Mesothelial cell of epicardium (in vitro differentiated cells): Measurements from ENCODE around the gene TADA2B. TPM values are rescaled to one million over a fixed set of nuclear protein-coding genes. Genes with fewer than 3 reads are reported as not detected.

Source experiments
- DNase-seq, 2 experiments: peaks; one replicate each; pipeline ENCODE4 v3.0.0; 2021; ENCODE audit warnings: low spot score in 2 of 2; ENCODE audit not compliant: unreplicated experiment in 2 of 2
- H3K27ac Mint-ChIP-seq: 2 replicates; pipeline ENCODE4 v1.8.0; 2021; ENCODE audit warnings: mixed read lengths
- H3K27me3 Mint-ChIP-seq: 2 replicates; pipeline ENCODE4 v1.8.0; 2021; ENCODE audit warnings: low read depth, mixed read lengths
- H3K36me3 Mint-ChIP-seq: 2 replicates; pipeline ENCODE4 v1.8.0; 2021; ENCODE audit warnings: mixed read lengths
- H3K4me1 Mint-ChIP-seq: 2 replicates; pipeline ENCODE4 v1.8.0; 2021; ENCODE audit warnings: mixed read lengths
- H3K4me3 Mint-ChIP-seq: 2 replicates; pipeline ENCODE4 v1.8.0; 2021; ENCODE audit warnings: mild to moderate bottlenecking, moderate library complexity, mixed read lengths
- H3K9me3 Mint-ChIP-seq: 2 replicates; pipeline ENCODE4 v1.8.0; 2021; ENCODE audit warnings: mixed read lengths
- total RNA-seq: library from RNA; stranded (reverse); gene quantifications from 3 replicates; pipeline ENCODE4 v1.2.1, GENCODE V29; 2021
- TF ChIP-seq, protein P1 (sequence below): fragments of 200-600 bp; sonication (generic); IDR thresholded peaks from one replicate; pipeline ENCODE4 v1.5.0; 2021; ENCODE audit warnings: antibody characterized with exemption; ENCODE audit not compliant: unreplicated experiment

TADA2B gene
- total RNA-seq, 1 donor from 2014 or later: 17.4 TPM

DNA sequence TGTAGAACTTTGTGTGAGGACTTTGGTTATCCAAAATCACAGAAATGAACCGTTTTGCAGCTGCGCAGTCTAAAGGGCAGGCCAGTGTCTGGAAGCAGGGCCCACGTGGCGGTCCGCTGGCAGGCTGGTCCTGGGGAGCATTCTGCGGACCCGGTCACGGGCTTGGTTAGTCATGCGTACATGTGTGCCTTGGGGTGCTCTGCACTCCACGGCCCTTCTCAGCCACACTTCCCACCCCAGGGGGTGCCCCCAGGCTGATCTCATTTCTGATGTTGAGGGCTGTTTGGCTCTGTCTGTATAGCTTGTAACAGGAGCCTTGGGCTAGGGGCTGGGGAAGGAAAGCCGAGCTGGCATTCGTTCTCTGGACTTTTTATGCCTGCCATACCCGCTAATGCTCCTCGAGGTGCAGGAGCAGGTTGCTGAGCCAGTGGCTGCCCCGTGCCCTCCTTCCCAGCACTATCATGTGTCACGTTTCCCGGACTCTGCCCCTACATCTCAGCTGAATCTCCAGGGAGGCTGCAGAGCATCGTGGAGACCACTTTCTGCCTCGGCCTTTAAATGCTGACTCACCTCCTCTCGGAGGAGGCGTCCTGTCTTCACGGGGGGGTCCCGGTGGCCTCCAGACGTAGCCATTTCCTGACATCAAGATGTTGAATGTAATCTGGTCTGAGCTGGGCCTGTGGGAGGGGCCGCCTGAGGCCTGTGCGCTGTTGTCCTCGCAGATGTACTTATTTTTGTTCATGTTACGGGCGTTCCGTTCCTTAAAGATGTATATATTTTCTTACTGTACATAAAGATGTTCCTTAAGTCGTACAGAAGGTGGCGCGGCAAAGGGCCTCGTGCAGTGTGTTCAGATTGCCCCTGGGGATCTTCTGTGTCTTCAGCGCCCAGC, 11.4 kb upstream of the TADA2B start:
- no peak overlapping the region for H3K4me3 Mint-ChIP-seq
- H3K4me1 Mint-ChIP-seq: no peaks in the 10 kb centered on the region
- H3K27ac Mint-ChIP-seq: no peak overlapping the region
- TF ChIP-seq, protein P1, sequence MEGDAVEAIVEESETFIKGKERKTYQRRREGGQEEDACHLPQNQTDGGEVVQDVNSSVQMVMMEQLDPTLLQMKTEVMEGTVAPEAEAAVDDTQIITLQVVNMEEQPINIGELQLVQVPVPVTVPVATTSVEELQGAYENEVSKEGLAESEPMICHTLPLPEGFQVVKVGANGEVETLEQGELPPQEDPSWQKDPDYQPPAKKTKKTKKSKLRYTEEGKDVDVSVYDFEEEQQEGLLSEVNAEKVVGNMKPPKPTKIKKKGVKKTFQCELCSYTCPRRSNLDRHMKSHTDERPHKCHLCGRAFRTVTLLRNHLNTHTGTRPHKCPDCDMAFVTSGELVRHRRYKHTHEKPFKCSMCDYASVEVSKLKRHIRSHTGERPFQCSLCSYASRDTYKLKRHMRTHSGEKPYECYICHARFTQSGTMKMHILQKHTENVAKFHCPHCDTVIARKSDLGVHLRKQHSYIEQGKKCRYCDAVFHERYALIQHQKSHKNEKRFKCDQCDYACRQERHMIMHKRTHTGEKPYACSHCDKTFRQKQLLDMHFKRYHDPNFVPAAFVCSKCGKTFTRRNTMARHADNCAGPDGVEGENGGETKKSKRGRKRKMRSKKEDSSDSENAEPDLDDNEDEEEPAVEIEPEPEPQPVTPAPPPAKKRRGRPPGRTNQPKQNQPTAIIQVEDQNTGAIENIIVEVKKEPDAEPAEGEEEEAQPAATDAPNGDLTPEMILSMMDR: no peak
- H3K36me3 Mint-ChIP-seq: peaks cover 26% of the 10 kb centered on the region
- H3K27me3 Mint-ChIP-seq: no peaks in the 10 kb centered on the region
- DNase-seq: no peak
- H3K9me3 Mint-ChIP-seq: no peaks in the 10 kb centered on the region

DNA sequence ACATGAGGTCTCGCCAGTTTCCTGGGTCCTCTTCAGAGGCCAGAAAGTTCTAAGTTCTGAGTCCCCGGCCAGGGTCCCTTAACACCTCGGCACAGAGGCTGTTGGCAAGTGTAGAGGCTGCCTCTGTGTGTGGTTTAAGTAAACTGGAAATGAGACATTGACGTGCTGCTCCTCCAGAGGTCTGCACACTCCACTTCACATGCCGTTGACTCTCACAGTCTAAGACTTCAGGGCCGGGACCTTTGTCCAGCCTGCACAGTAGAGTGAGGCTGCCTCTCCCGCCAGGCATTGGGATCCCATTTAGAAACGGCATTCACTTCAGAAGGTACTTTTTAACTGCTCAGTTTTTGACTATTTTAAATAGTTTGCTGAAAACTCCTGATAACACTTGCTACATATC, 10.6 kb upstream of the TADA2B start:
- TF ChIP-seq, protein P1: no peak
- H3K9me3 Mint-ChIP-seq: no peaks in the 10 kb centered on the region
- peaks cover 2% of the 10 kb centered on the region for H3K4me1 Mint-ChIP-seq
- peaks cover 21% of the 10 kb centered on the region for H3K36me3 Mint-ChIP-seq
- no peak for DNase-seq
- H3K27me3 Mint-ChIP-seq: no peaks in the 10 kb centered on the region
- no peak overlapping the region for H3K4me3 Mint-ChIP-seq
- H3K27ac Mint-ChIP-seq: no peak overlapping the region

DNA sequence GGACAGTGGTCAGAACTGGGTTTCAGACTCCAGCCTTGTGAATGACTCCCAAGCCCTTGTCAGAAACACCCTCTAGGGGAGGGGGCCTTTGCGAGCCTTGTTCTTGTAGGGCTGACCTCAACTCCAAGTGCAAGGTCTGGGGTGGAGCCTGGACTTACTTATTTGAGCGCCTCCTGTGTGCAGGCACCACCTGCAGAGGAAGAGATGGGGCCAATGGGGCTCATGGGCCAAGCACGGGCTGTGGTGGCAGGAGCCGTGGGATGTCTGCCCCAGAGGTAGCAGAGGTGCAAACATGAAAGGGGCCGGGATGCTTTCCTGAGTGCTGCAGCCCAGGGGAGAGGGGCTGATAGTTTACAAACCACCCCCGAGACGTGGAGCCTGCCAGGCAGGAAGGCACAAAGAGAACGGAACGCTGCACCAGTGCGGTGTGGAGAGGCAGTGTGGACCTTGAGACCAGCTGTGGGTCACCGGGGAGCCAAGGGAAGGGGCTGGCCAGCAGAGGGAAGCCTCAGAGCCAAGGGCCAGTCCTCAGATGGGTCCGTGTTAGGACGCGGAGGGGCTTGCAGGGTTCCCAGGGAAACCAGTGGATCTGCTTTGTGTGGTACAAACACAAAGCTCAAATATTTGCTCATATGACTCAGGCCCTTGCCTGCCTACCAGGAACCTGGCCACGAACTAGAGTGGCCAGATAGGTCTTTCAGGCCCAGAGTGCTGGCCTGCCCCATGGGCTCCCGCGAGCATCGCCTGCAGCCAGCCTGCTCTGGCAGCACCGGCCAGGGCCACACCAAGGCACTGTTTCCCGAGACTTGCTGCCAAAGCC, 8.7 kb upstream of the TADA2B start:
- DNase-seq: no peak
- no peak overlapping the region for H3K27ac Mint-ChIP-seq
- H3K4me1 Mint-ChIP-seq: peaks cover 2% of the 10 kb centered on the region
- TF ChIP-seq, protein P1: no peak
- H3K36me3 Mint-ChIP-seq: peaks cover 16% of the 10 kb centered on the region
- H3K27me3 Mint-ChIP-seq: no peaks in the 10 kb centered on the region
- no peaks in the 10 kb centered on the region for H3K9me3 Mint-ChIP-seq
- no peak overlapping the region for H3K4me3 Mint-ChIP-seq

DNA sequence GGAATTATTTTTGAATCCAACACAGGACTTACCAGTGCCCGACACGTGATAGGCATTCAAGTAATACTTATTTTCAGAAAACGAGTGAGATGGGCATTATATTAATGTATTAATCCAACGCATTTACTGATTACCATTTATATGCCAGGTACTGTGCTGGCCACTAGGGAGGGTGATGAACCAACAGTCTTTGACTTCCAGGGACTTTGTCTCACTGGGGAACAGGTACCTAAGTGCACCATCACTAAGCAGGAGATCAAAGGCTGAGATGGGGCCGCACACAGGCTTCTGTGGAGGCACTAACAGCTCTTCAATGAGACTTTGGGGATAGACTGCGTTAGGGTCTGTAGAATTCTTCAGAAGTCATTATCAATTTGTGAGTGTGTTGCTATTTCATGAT, 5.7 kb upstream of the TADA2B start:
- Mint-ChIP-seq H3K4me3 (no peak overlapping the region), H3K27ac (no peak overlapping the region), H3K4me1 (peaks cover 9% of the 10 kb centered on the region), H3K36me3 (peaks cover under 1% of the 10 kb centered on the region), H3K27me3 (peaks cover 8% of the 10 kb centered on the region), H3K9me3 (no peaks in the 10 kb centered on the region)
- TF ChIP-seq, protein P1: no peak
- no peak for DNase-seq

DNA sequence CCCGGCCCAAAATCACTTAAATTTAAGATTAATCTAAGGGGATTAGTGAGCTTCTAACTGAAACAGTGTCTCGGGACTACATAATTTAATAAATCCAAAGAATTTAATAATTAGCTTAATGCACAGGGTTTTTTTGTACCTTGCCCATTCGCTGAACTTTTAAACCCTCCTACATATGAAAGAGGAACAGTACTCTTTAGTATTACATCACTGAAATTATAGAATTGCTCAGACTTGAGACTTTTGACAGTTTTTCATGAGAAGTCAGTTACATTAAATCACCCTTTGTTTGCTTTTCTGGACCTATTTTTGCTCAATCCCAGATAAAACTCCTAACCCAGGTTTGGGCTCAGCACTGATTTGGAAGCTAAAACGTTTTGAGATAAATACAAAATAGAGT, 2.4 kb upstream of the TADA2B start:
- no peaks in the 10 kb centered on the region for H3K9me3 Mint-ChIP-seq
- H3K36me3 Mint-ChIP-seq: no peaks in the 10 kb centered on the region
- H3K4me1 Mint-ChIP-seq: peaks cover 26% of the 10 kb centered on the region
- H3K4me3 Mint-ChIP-seq: peak overlapping the region; percentile 15
- H3K27me3 Mint-ChIP-seq: peaks cover 8% of the 10 kb centered on the region
- no peak for DNase-seq
- no peak overlapping the region for H3K27ac Mint-ChIP-seq
- TF ChIP-seq, protein P1: no peak
